GM18870 (cell line): Measurements from ENCODE around the gene RCCD1.
"Not testable (repeated sequence)": the region's sequence is repeated elsewhere in the genome, so short reads cannot be mapped to it uniquely, and the experiment has no call there.

Source experiments
- ATAC-seq: cut with Tn5 transposase; IDR thresholded peaks from one replicate; pipeline ENCODE4 v1.9.1; 2021; ENCODE audit warnings: moderate library complexity; ENCODE audit not compliant: unreplicated experiment

RCCD1 gene

GRCh38 chr15:90918034-90918788, 36.5 kb upstream of the RCCD1 start:
- no peak for ATAC-seq

GRCh38 chr15:90918835-90919234, 35.8 kb upstream of the RCCD1 start:
- ATAC-seq: no peak

- no peak for ATAC-seq
Observed at GRCh38 chr15:90921887-90922286, 32.8 kb upstream of the RCCD1 start.

GRCh38 chr15:90922712-90923322, 31.9 kb upstream of the RCCD1 start:
- ATAC-seq: peak; percentile 80

- peak; percentile 73 for ATAC-seq
Observed at GRCh38 chr15:90924375-90924774, 30.3 kb upstream of the RCCD1 start.

- ATAC-seq: not testable (repeated sequence)
Observed at GRCh38 chr15:90926766-90927165, 27.9 kb upstream of the RCCD1 start.

GRCh38 chr15:90928106-90928505, 26.6 kb upstream of the RCCD1 start:
- ATAC-seq: not testable (repeated sequence)

GRCh38 chr15:90929246-90930019, 25.3 kb upstream of the RCCD1 start:
- no peak for ATAC-seq

GRCh38 chr15:90930861-90931574, 23.7 kb upstream of the RCCD1 start:
- ATAC-seq: no peak

GRCh38 chr15:90931575-90931827, 23.2 kb upstream of the RCCD1 start:
- no peak for ATAC-seq

- ATAC-seq: peak; percentile 55
Observed at GRCh38 chr15:90931828-90932659, 22.6 kb upstream of the RCCD1 start, which contains the start of gene HDDC3. TSS of gene HDDC3 (minus strand) at chr15:90932549. CDS start at chr15:90932540, 9 bp downstream.

GRCh38 chr15:90932660-90932991, 22.1 kb upstream of the RCCD1 start:
- ATAC-seq: no peak

- no peak for ATAC-seq
Observed at GRCh38 chr15:90933301-90933700, 21.4 kb upstream of the RCCD1 start.

- ATAC-seq: no peak
Observed at GRCh38 chr15:90934256-90934948, 20.3 kb upstream of the RCCD1 start.

- peak; percentile 40 for ATAC-seq
Observed at GRCh38 chr15:90934949-90935751, 19.5 kb upstream of the RCCD1 start, which contains the start of gene UNC45A. TSS of gene UNC45A (plus strand) at chr15:90935285. CDS start at chr15:90935325, 40 bp downstream.

- no peak for ATAC-seq
Observed at GRCh38 chr15:90936823-90937222, 17.9 kb upstream of the RCCD1 start.

GRCh38 chr15:90938261-90938660, 16.4 kb upstream of the RCCD1 start:
- no peak for ATAC-seq

GRCh38 chr15:90939756-90940155, 14.9 kb upstream of the RCCD1 start:
- ATAC-seq: no peak

GRCh38 chr15:90941038-90941437, 13.6 kb upstream of the RCCD1 start:
- ATAC-seq: no peak
